Astrocyte (in vitro differentiated cells and primary cell): Measurements from ENCODE around the gene SEC31A.

Source experiments
- CTCF ChIP-seq: IDR thresholded peaks from 2 replicates; pipeline ENCODE4 v1.5.1; 2011; ENCODE audit warnings: low read depth, mild to moderate bottlenecking, inconsistent platforms, low read length, moderate library complexity; ENCODE audit not compliant: insufficient read depth
- EZH2 ChIP-seq: IDR thresholded peaks from 2 replicates; pipeline ENCODE4 v1.6.1; 2012; ENCODE audit warnings: mild to moderate bottlenecking, low read length, inconsistent platforms; ENCODE audit not compliant: insufficient read depth

GRCh38 chr4:82786828-82787227 is 104.1 kb downstream of the SEC31A start:
- no peak for TF ChIP-seq CTCF
- TF ChIP-seq EZH2, result no peak
